ENCODE results near the gene OSBP2. TPM values are rescaled to one million over a fixed set of nuclear protein-coding genes. Genes with fewer than 3 reads are reported as not detected.

Gene OSBP2
- total and polyA plus RNA-seq, 3 donors from 2014 or later = 39.5 to 68.0 (median 45.4) TPM

- Histone ChIP-seq H3K27me3 (no peaks in the 10 kb centered on the region), H3K27ac (no peak overlapping the region), H3K4me3 (no peak overlapping the region), H3K4me1 (no peaks in the 10 kb centered on the region), H3K36me3 (ENCODE audit: low read depth, missing control alignments) (no peaks in the 10 kb centered on the region), H3K9me3 (no peaks in the 10 kb centered on the region)
- WGBS, 2 donors = 89 to 94% methylated on average over 9 to 10 of the region's 10 CpGs
- DNase-seq = peak; percentile 11
- intact Hi-C loops (cut with DNase I; ENCODE audit: low total_unique reads) = loop anchor here (10.0 kb wide), 2 partner anchors 163 to 293 kb away; partner anchors contain the start of gene SLC35E4
- TF ChIP-seq CTCF (IDR thresholded peaks at IDR 0.05) = no peak
- no peak for TF ChIP-seq POLR2A (IDR thresholded peaks at IDR 0.05)
Observed at GRCh38 chr22:30927806-30928205, 233.1 kb downstream of the OSBP2 start.

GRCh38 chr22:30928401-30928800, 233.7 kb downstream of the OSBP2 start:
- H3K36me3 ChIP-seq (ENCODE audit: low read depth, missing control alignments) = no peaks in the 10 kb centered on the region
- intact Hi-C loops (cut with DNase I; ENCODE audit: low total_unique reads) = loop anchor here (10.0 kb wide), 2 partner anchors 164 to 294 kb away; partner anchors contain the start of gene SLC35E4
- no peak overlapping the region for H3K27ac ChIP-seq
- DNase-seq = peak; percentile 6
- no peaks in the 10 kb centered on the region for H3K27me3 ChIP-seq
- H3K9me3 ChIP-seq = no peaks in the 10 kb centered on the region
- H3K4me3 ChIP-seq = no peak overlapping the region
- no peaks in the 10 kb centered on the region for H3K4me1 ChIP-seq
- TF ChIP-seq POLR2A (IDR thresholded peaks at IDR 0.05) (no peak), CTCF (IDR thresholded peaks at IDR 0.05) (no peak)
- 94 to 97% methylated on average over 6 of the region's 6 CpGs for WGBS, 2 donors

GRCh38 chr22:30930228-30930627, 235.6 kb downstream of the OSBP2 start:
- H3K27ac ChIP-seq = no peak overlapping the region

GRCh38 chr22:30931541-30932300, 237.0 kb downstream of the OSBP2 start:
- no peaks in the 10 kb centered on the region for H3K36me3 ChIP-seq (ENCODE audit: low read depth, missing control alignments)
- TF ChIP-seq POLR2A (IDR thresholded peaks at IDR 0.05) = no peak
- TF ChIP-seq CTCF (IDR thresholded peaks at IDR 0.05) = no peak
- 88 to 91% methylated on average over 4 of the region's 4 CpGs for WGBS, 2 donors
- H3K4me3 ChIP-seq = no peak overlapping the region
- DNase-seq = no peak
- H3K27me3 ChIP-seq = no peaks in the 10 kb centered on the region
- intact Hi-C loops (cut with DNase I; ENCODE audit: low total_unique reads) = no loop called here
- H3K4me1 ChIP-seq = no peaks in the 10 kb centered on the region
- H3K27ac ChIP-seq = no peak overlapping the region
- no peaks in the 10 kb centered on the region for H3K9me3 ChIP-seq

More at GRCh38 chr22:30930228-30930627, 235.6 kb downstream of the OSBP2 start:
- Histone ChIP-seq H3K27me3 (no peaks in the 10 kb centered on the region), H3K4me3 (no peak overlapping the region), H3K4me1 (no peaks in the 10 kb centered on the region), H3K36me3 (ENCODE audit: low read depth, missing control alignments) (no peaks in the 10 kb centered on the region), H3K9me3 (no peaks in the 10 kb centered on the region)
- peak; percentile 6 for DNase-seq
- TF ChIP-seq CTCF (IDR thresholded peaks at IDR 0.05) (no peak), POLR2A (IDR thresholded peaks at IDR 0.05) (no peak)
- 52 to 67% methylated on average over 3 of the region's 3 CpGs for WGBS, 2 donors
- intact Hi-C loops (cut with DNase I; ENCODE audit: low total_unique reads) = no loop called here

GRCh38 chr22:30932661-30933060, 238.0 kb downstream of the OSBP2 start:
- TF ChIP-seq POLR2A (IDR thresholded peaks at IDR 0.05) (no peak), CTCF (IDR thresholded peaks at IDR 0.05) (no peak)
- Histone ChIP-seq H3K4me1 (no peaks in the 10 kb centered on the region), H3K9me3 (no peaks in the 10 kb centered on the region), H3K27ac (no peak overlapping the region), H3K36me3 (ENCODE audit: low read depth, missing control alignments) (no peaks in the 10 kb centered on the region), H3K27me3 (no peaks in the 10 kb centered on the region), H3K4me3 (no peak overlapping the region)
- no peak for DNase-seq
- WGBS, 2 donors = 88 to 94% methylated on average over 11 to 16 of the region's 16 CpGs
- intact Hi-C loops (cut with DNase I; ENCODE audit: low total_unique reads) = no loop called here

Data from testis (tissue), 3 donors.